ENCODE measurements around the gene PIGU. TPM values are rescaled to one million over a fixed set of nuclear protein-coding genes. Genes with fewer than 3 reads are reported as not detected.

Gene PIGU
- total and polyA plus RNA-seq, 2 of the 13 experiments (the other 11 are each of a cell fraction or from before 2014, with no cell fraction given), result 45.5 to 231 TPM

- TF ChIP-seq RBM22 (optimal IDR thresholded peaks at IDR 0.05; ENCODE audit: low read length), result peak; percentile 69
- TF ChIP-seq NR3C1 (CRISPR knock-in tag; IDR thresholded peaks at IDR 0.05), result no peak
- TF ChIP-seq SRSF9 (IDR thresholded peaks at IDR 0.05; ENCODE audit: borderline replicate concordance, insufficient read depth, low read depth, low read length, poor library complexity, severe bottlenecking), result no peak
- no peak for TF ChIP-seq NONO (IDR thresholded peaks at IDR 0.05)
- TF ChIP-seq NONO (CRISPR knock-in tag; conservative IDR thresholded peaks at IDR 0.05), result no peak
- no peak for TF ChIP-seq ETV5 (CRISPR knock-in tag; IDR thresholded peaks at IDR 0.05; ENCODE audit: borderline replicate concordance)
- TF ChIP-seq HDAC1 (CRISPR knock-in tag; IDR thresholded peaks at IDR 0.05), result 0 out of 2 replicates have a peak, but pooled peaks have one; percentile 11
- TF ChIP-seq ZNF7 (CRISPR knock-in tag; IDR thresholded peaks at IDR 0.05), result peak; percentile 81
- TF ChIP-seq ZMYM3 (CRISPR knock-in tag; IDR thresholded peaks at IDR 0.05), result peak; percentile 99
- no peak for TF ChIP-seq HES4 (CRISPR knock-in tag; IDR thresholded peaks at IDR 0.05; ENCODE audit: borderline replicate concordance)
- no peak for TF ChIP-seq MATR3 (CRISPR knock-in tag; IDR thresholded peaks at IDR 0.05)
- no peak for TF ChIP-seq KDM5A (IDR thresholded peaks at IDR 0.05; ENCODE audit: borderline replicate concordance, low read length)
- TF ChIP-seq ZNF280D (CRISPR knock-in tag; IDR thresholded peaks at IDR 0.05), result peak; percentile 98
- TF ChIP-seq TFDP1 (CRISPR knock-in tag; IDR thresholded peaks at IDR 0.05; ENCODE audit: borderline replicate concordance), result no peak
- TF ChIP-seq, protein P1, sequence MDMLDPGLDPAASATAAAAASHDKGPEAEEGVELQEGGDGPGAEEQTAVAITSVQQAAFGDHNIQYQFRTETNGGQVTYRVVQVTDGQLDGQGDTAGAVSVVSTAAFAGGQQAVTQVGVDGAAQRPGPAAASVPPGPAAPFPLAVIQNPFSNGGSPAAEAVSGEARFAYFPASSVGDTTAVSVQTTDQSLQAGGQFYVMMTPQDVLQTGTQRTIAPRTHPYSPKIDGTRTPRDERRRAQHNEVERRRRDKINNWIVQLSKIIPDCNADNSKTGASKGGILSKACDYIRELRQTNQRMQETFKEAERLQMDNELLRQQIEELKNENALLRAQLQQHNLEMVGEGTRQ (IDR thresholded peaks at IDR 0.05; ENCODE audit: low read depth, low read length), result no peak
- TF ChIP-seq, protein P1 (CRISPR knock-in tag; IDR thresholded peaks at IDR 0.05; ENCODE audit: borderline replicate concordance), result no peak
- no peak for TF ChIP-seq HNRNPLL (IDR thresholded peaks at IDR 0.05; ENCODE audit: low read depth, low read length, poor library complexity, severe bottlenecking)
- peak; percentile 56; the same call in 1 of the 2 replicates for TF ChIP-seq RXRB (CRISPR knock-in tag; IDR thresholded peaks at IDR 0.05; ENCODE audit: borderline replicate concordance)
- no peak for TF ChIP-seq ZNF564 (CRISPR knock-in tag; IDR thresholded peaks at IDR 0.05)
- TF ChIP-seq ZNF704 (CRISPR knock-in tag; IDR thresholded peaks at IDR 0.05; ENCODE audit: borderline replicate concordance), result no peak
- no peak for TF ChIP-seq KLF12 (CRISPR knock-in tag; IDR thresholded peaks at IDR 0.05; ENCODE audit: borderline replicate concordance)
- TF ChIP-seq TEAD3 (CRISPR knock-in tag; optimal IDR thresholded peaks at IDR 0.05; ENCODE audit: borderline replicate concordance), result peak; percentile 92
These were observed 40.6 kb upstream of the PIGU start (continued) for GRCh38 chr20:34717230-34718095.
